ENCODE measurements around the gene RNF208.
A peak's percentile ranks its signal among the peaks of the same experiment; 100 is the strongest.

The RNF208 gene

DNA sequence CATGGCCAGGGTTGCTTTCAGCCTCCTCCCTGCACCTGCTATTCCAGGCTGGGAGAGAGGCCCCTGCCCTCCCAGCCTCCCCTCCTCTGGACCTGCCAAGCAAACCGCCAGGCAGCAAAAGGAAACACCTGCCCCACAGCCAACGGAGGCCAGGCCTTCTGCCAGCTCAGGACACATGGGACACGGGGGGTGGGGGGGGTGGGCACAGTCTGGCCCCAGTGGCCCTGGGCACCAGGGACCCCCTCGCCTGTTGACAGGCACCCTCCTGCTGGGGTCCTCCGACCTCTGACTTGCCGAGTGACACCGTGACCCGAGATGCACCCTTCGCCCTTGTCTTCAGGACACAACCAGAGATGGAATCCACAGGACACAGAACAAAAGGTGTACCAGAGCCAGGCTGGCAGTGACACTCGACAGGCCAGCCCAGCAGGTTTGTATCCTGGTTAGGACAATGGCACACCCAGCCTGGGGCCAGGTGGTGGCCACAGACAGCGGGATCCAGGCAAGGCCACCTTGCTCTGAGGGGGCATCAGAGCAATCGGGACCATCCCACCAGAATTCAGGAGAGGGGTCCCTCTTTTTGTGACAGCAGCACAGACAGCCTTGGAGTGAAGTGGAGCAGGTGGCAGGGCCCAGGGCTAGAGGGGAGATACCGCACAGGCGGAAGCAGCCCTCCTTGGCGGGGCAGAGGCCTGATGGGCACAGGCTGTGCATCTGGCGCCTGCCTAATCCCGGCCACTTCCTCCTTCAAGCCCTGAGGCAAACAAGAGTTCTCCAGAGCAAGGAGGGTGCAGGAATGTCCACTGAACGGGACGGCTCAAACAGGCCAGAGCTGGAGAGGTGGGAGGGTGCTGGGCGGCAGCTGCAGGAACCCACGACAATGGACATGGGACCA, 48.9 kb downstream of the RNF208 start:
- peak; percentile 35 for DNase-seq

GRCh38 chr9:137171149-137171900, 50.7 kb downstream of the RNF208 start:
- no peak for DNase-seq

- DNase-seq: no peak
These were observed 51.4 kb downstream of the RNF208 start for GRCh38 chr9:137170486-137171148.

All from NCI-H774 (cell line).